Measurements from ENCODE around the gene PRR32.

The PRR32 gene

DNA sequence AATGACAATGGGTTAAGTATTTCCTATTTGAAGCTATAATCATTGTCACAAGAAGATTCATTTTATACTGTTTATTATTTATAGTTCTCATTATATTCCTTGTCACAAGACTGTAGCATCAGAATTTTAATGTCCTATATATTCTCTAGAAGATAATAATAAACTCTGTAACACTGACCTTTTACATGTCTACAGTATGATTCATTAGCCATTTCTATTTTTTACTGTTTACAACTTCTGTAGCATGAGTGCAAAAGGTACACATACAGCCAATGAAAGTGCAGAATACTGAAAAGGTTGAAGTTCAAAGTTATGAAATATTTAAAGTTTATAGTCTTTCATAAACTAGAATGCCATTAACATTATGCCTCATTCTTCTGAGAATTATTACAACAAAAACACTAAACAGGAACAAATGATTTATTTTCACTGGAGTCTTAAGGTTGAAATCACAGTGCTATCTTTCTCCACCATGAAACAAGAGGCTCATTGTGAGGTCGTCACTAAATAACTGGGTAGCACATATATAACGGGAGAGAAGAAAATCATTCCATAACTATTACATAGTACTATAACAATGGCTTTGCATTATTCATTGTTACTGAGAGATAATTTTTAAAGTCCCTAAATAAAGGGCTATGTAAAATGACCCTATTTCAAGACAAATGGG lies 4.9 kb downstream of the PRR32 start:
- H3K4me3 ChIP-seq (replicated peaks; ENCODE audit: low read depth, low read length), result no peak overlapping the region
- DNase-seq (ENCODE audit: extremely low read depth, low read depth), result no peak
- TF ChIP-seq, protein P1, sequence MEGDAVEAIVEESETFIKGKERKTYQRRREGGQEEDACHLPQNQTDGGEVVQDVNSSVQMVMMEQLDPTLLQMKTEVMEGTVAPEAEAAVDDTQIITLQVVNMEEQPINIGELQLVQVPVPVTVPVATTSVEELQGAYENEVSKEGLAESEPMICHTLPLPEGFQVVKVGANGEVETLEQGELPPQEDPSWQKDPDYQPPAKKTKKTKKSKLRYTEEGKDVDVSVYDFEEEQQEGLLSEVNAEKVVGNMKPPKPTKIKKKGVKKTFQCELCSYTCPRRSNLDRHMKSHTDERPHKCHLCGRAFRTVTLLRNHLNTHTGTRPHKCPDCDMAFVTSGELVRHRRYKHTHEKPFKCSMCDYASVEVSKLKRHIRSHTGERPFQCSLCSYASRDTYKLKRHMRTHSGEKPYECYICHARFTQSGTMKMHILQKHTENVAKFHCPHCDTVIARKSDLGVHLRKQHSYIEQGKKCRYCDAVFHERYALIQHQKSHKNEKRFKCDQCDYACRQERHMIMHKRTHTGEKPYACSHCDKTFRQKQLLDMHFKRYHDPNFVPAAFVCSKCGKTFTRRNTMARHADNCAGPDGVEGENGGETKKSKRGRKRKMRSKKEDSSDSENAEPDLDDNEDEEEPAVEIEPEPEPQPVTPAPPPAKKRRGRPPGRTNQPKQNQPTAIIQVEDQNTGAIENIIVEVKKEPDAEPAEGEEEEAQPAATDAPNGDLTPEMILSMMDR (IDR thresholded peaks at IDR 0.05; ENCODE audit: low read depth, low read length, missing control alignments), result no peak

GRCh38 chrX:126825566-126826193 lies 6.2 kb downstream of the PRR32 start:
- no peak overlapping the region for H3K4me3 ChIP-seq (replicated peaks; ENCODE audit: low read depth, low read length)
- TF ChIP-seq, protein P1 (IDR thresholded peaks at IDR 0.05; ENCODE audit: low read depth, low read length, missing control alignments), result no peak
- no peak for DNase-seq (ENCODE audit: extremely low read depth, low read depth)

DNA sequence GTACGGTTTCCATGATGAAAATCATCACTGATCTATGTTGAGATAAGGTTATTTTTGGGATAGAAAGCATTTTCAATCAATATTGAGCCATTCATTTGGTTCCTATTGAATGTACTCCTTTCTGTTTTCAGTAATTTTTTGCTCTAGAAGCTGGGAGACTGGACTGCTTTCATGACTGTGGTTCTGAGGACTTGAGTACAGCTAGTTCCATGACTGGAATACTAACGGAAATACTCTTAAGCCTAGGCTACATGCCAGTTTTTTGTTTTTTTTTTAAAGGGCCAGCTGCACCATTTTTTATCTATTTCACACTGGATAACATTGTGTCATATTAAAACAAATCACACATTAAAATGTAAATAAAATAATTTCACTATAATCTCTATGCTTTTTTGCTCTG lies 16.7 kb downstream of the PRR32 start:
- H3K4me3 ChIP-seq (replicated peaks; ENCODE audit: low read depth, low read length), result no peak overlapping the region
- DNase-seq (ENCODE audit: extremely low read depth, low read depth), result no peak
- TF ChIP-seq, protein P1 (IDR thresholded peaks at IDR 0.05; ENCODE audit: low read depth, low read length, missing control alignments), result no peak

GRCh38 chrX:126847143-126847542 lies 27.6 kb downstream of the PRR32 start:
- DNase-seq (ENCODE audit: extremely low read depth, low read depth), result no peak
- TF ChIP-seq, protein P1 (IDR thresholded peaks at IDR 0.05; ENCODE audit: low read depth, low read length, missing control alignments), result no peak
- H3K4me3 ChIP-seq (replicated peaks; ENCODE audit: low read depth, low read length), result no peak overlapping the region

DNA sequence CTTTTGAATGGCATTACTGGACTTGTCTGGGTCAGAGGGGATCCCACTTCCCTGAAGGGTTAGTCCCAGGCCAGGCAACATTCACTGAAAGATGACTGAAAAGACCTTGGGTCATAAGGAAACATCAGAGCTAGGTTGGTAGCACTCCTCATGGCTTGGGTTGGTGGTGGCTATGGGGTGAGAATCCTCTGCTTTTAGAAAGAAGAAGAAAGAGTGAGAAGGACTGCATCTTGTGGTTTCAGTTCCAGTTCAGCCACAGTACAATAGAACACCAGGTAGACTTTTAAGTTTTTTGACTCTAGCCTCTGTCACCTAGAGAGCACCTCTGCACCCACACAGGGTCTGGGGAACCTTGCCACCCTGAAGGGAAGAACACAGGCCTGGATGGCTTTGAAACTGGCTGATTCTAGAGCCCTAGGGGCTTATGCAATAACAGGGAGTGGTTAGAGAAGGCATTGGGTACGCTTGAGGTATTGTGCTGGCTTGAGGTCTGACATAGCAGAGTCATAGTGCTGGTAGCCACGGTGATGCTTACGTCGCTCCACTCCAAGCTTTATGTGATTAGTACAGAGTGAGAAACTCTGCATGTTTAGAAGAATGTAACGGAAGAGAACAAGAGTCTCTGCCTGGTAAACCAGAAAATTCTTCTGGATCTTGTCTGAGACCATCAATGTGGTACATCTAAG lies 36.5 kb downstream of the PRR32 start:
- TF ChIP-seq, protein P1 (IDR thresholded peaks at IDR 0.05; ENCODE audit: low read depth, low read length, missing control alignments), result no peak
- DNase-seq (ENCODE audit: extremely low read depth, low read depth), result no peak
- H3K4me3 ChIP-seq (replicated peaks; ENCODE audit: low read depth, low read length), result no peak overlapping the region
